HepG2 (cell line): ENCODE measurements around the gene TLE5. TPM values are rescaled to one million over a fixed set of nuclear protein-coding genes. Genes with fewer than 3 reads are reported as not detected.

Source experiments
- BHLHE40 ChIP-seq: IDR thresholded peaks from 2 replicates; pipeline ENCODE4 v1.6.1; 2011; ENCODE audit warnings: low read length, improper control_type of control experiment
- CCDC6 ChIP-seq: sonication (generic); formaldehyde crosslinking; IDR thresholded peaks from 2 replicates; pipeline ENCODE4 v1.8.1; 2022; ENCODE audit warnings: mild to moderate bottlenecking, missing genetic modification reagents, moderate library complexity
- CENPT ChIP-seq: sonication (generic); formaldehyde crosslinking; IDR thresholded peaks from 2 replicates; pipeline ENCODE4 v1.8.0; 2022; ENCODE audit warnings: low read depth, mild to moderate bottlenecking, moderate library complexity, missing genetic modification reagents
- FOXP4 ChIP-seq: sonication (generic); formaldehyde crosslinking; IDR thresholded peaks from 2 replicates; pipeline ENCODE4 v1.4.0; 2020; ENCODE audit warnings: missing genetic modification reagents
- GATAD2A ChIP-seq: IDR thresholded peaks from 2 replicates; pipeline ENCODE4 v1.6.1; 2016
- HCFC1 ChIP-seq: fragments of 150-350 bp; IDR thresholded peaks from 2 replicates; pipeline ENCODE4 v1.6.1; 2014; ENCODE audit warnings: low read depth, low read length
- HNF1A ChIP-seq, 2 experiments: sonication (generic) in 1 of 2; formaldehyde crosslinking in 1 of 2; IDR thresholded peaks; 2 replicates each; pipeline versions ENCODE4 v1.4.0 to v1.6.1; 2016 to 2020; ENCODE audit warnings: borderline replicate concordance in 1 of 2, low read depth in 1 of 2, mild to moderate bottlenecking in 1 of 2, missing genetic modification reagents in 1 of 2
- HNF1B ChIP-seq: sonication (generic); formaldehyde crosslinking; IDR thresholded peaks from 2 replicates; pipeline ENCODE4 v1.5.1; 2020; ENCODE audit warnings: mild to moderate bottlenecking, moderate library complexity, missing genetic modification reagents
- KDM3A ChIP-seq: IDR thresholded peaks from 2 replicates; pipeline ENCODE4 v1.6.1; 2018; ENCODE audit warnings: low read depth, missing compliant biosample characterization
- MXD3 ChIP-seq: IDR thresholded peaks from 2 replicates; pipeline ENCODE4 v1.6.1; 2016; ENCODE audit warnings: mild to moderate bottlenecking, missing biosample characterization, missing genetic modification reagents
- NFYC ChIP-seq: IDR thresholded peaks from 2 replicates; pipeline ENCODE4 v1.6.1; 2016; ENCODE audit warnings: missing genetic modification reagents, missing compliant biosample characterization
- REPIN1 ChIP-seq: sonication (generic); formaldehyde crosslinking; IDR thresholded peaks from 2 replicates; pipeline ENCODE4 v1.8.0; 2022; ENCODE audit warnings: missing genetic modification reagents, low read depth, mild to moderate bottlenecking, borderline replicate concordance
- SMYD3 ChIP-seq: sonication (generic); formaldehyde crosslinking; IDR thresholded peaks from 2 replicates; pipeline ENCODE4 v1.8.1; 2023; ENCODE audit warnings: mild to moderate bottlenecking, missing genetic modification reagents
- SP4 ChIP-seq: sonication (generic); formaldehyde crosslinking; IDR thresholded peaks from 2 replicates; pipeline ENCODE4 v1.8.1; 2023; ENCODE audit warnings: mild to moderate bottlenecking, missing genetic modification reagents
- SPEN ChIP-seq: sonication (generic); formaldehyde crosslinking; IDR thresholded peaks from 2 replicates; pipeline ENCODE4 v1.5.1; 2020; ENCODE audit warnings: low read depth, mild to moderate bottlenecking, missing genetic modification reagents
- ZBTB26 ChIP-seq: IDR thresholded peaks from 2 replicates; pipeline ENCODE4 v1.6.1; 2016; ENCODE audit warnings: missing compliant biosample characterization, missing genetic modification reagents, borderline replicate concordance
- ZC3H13 ChIP-seq: sonication (generic); formaldehyde crosslinking; IDR thresholded peaks from 2 replicates; pipeline ENCODE4 v1.8.1; 2023; ENCODE audit warnings: mild to moderate bottlenecking, missing genetic modification reagents, moderate library complexity
- ZFP37 ChIP-seq: sonication (generic); formaldehyde crosslinking; IDR thresholded peaks from 2 replicates; pipeline ENCODE4 v1.4.0; 2020; ENCODE audit warnings: missing genetic modification reagents, borderline replicate concordance
- polyA plus RNA-seq, 8 experiments: library from polyadenylated mRNA; depleted of rRNA in 3 of 8; stranded (reverse) in 7 of 8; unstranded in 1 of 8; fragments of >200 nt; fragmentation: Illumina TruSeq in 4 of 8; extraction: Trizol in 4 of 8; gene quantifications; 2 replicates each; pipeline versions ENCODE4 v1.2.1 to v1.2.3, GENCODE V29; 2011 to 2016; ENCODE audit warnings: low read depth in 4 of 8, missing spikeins in 1 of 8, mixed read lengths in 1 of 8; ENCODE audit not compliant: insufficient read depth in 1 of 8
- total RNA-seq, 5 experiments: library from RNA; depleted of rRNA; stranded (reverse); fragments of >200 nt; fragmentation: Illumina TruSeq; extraction: Trizol; gene quantifications; 2 replicates each; pipeline ENCODE4 v1.2.3, GENCODE V29; 2016; ENCODE audit warnings: low read depth in 1 of 5

The TLE5 gene
- total and polyA plus RNA-seq, 2 of the 13 experiments (the other 11 are each of a cell fraction or from before 2014, with no cell fraction given) = 62.8 to 189 TPM

GRCh38 chr19:3036119-3036976 lies 25.9 kb downstream of the TLE5 start (continued):
- TF ChIP-seq HNF1A (IDR thresholded peaks at IDR 0.05; ENCODE audit: low read depth) (0 out of 2 replicates have a peak, but pooled peaks have one; percentile 2), HNF1A (CRISPR knock-in tag; IDR thresholded peaks at IDR 0.05; ENCODE audit: borderline replicate concordance) (no peak; the same call in 1 of the 2 replicates), GATAD2A (CRISPR knock-in tag) (peak; percentile 57; the same call in 1 of the 2 replicates), ZC3H13 (CRISPR knock-in tag) (peak; percentile 53; the same call in 1 of the 2 replicates), SMYD3 (no peak), HCFC1 (peak; percentile 84), ZFP37 (0 out of 2 replicates have a peak, but pooled peaks have one; percentile 3), SP4 (CRISPR knock-in tag) (peak; percentile 66; the same call in 1 of the 2 replicates), CCDC6 (0 out of 2 replicates have a peak, but pooled peaks have one; percentile 61), BHLHE40 (peak; percentile 49), ZBTB26 (0 out of 2 replicates have a peak, but pooled peaks have one; percentile 32), SPEN (CRISPR knock-in tag) (0 out of 2 replicates have a peak, but pooled peaks have one; percentile 20), KDM3A (CRISPR knock-in tag) (peak; percentile 83), HNF1B (0 out of 2 replicates have a peak, but pooled peaks have one; percentile 26), FOXP4 (peak; percentile 48; the same call in 1 of the 2 replicates), MXD3 (CRISPR knock-in tag) (peak; percentile 57; the same call in 1 of the 2 replicates), NFYC (CRISPR knock-in tag) (peak; percentile 60; the same call in 1 of the 2 replicates), REPIN1 (CRISPR knock-in tag) (0 out of 2 replicates have a peak, but pooled peaks have one; percentile 16), CENPT (0 out of 2 replicates have a peak, but pooled peaks have one; percentile 53)
